Glutamatergic neuron (in vitro differentiated cells): ENCODE data around the gene HOMEZ. TPM values are rescaled to one million over a fixed set of nuclear protein-coding genes. Genes with fewer than 3 reads are reported as not detected.

Source experiments
- DNase-seq: peaks from one replicate; pipeline ENCODE4 v3.0.0; 2022
- H3K27ac Mint-ChIP-seq: one replicate; pipeline ENCODE4 v1.8.0; 2020; ENCODE audit warnings: mild to moderate bottlenecking, mixed read lengths, inconsistent platforms; ENCODE audit not compliant: unreplicated experiment
- H3K27me3 Mint-ChIP-seq: one replicate; pipeline ENCODE4 v1.8.0; 2020; ENCODE audit warnings: mild to moderate bottlenecking, moderate library complexity, mixed read lengths, inconsistent platforms; ENCODE audit not compliant: unreplicated experiment
- H3K36me3 Mint-ChIP-seq: one replicate; pipeline ENCODE4 v1.8.0; 2020; ENCODE audit warnings: mild to moderate bottlenecking, mixed read lengths, inconsistent platforms; ENCODE audit not compliant: unreplicated experiment
- H3K4me1 Mint-ChIP-seq: one replicate; pipeline ENCODE4 v1.8.0; 2020; ENCODE audit warnings: mild to moderate bottlenecking, low read depth, mixed read lengths, inconsistent platforms; ENCODE audit not compliant: unreplicated experiment
- H3K4me3 Mint-ChIP-seq: one replicate; pipeline ENCODE4 v1.8.0; 2020; ENCODE audit warnings: mild to moderate bottlenecking, mixed read lengths, inconsistent platforms; ENCODE audit not compliant: unreplicated experiment
- H3K9me3 Mint-ChIP-seq: one replicate; pipeline ENCODE4 v1.8.0; 2020; ENCODE audit warnings: mild to moderate bottlenecking, moderate library complexity, mixed read lengths, inconsistent platforms; ENCODE audit not compliant: unreplicated experiment
- CTCF ChIP-seq: fragments of 200-600 bp; sonication (generic); IDR thresholded peaks from one replicate; pipeline ENCODE4 v1.5.0; 2021; ENCODE audit not compliant: partially characterized antibody, unreplicated experiment
- total RNA-seq: library from RNA; stranded (reverse); fragmentation: NEBNext Ultra II Directional; extraction: Animal tissue kit (Norgen Biotek cat#: 25700); gene quantifications from one replicate; pipeline ENCODE4 v1.2.1, GENCODE V29; 2021; ENCODE audit not compliant: unreplicated experiment

The HOMEZ gene
- total RNA-seq, 1 donor from 2014 or later: 12.2 TPM

GRCh38 chr14:23324993-23325392, 39.1 kb upstream of the HOMEZ start:
- no peak for DNase-seq
- Mint-ChIP-seq H3K27ac (peak overlapping the region; percentile 26), H3K36me3 (no peaks in the 10 kb centered on the region), H3K4me3 (no peak overlapping the region), H3K9me3 (peaks cover 14% of the 10 kb centered on the region), H3K27me3 (peaks cover 14% of the 10 kb centered on the region), H3K4me1 (peaks cover 15% of the 10 kb centered on the region)
- no peak for TF ChIP-seq CTCF

GRCh38 chr14:23324455-23324846, 38.5 kb upstream of the HOMEZ start:
- DNase-seq: no peak
- Mint-ChIP-seq H3K4me3 (no peak overlapping the region), H3K36me3 (no peaks in the 10 kb centered on the region), H3K4me1 (peaks cover 20% of the 10 kb centered on the region), H3K9me3 (peaks cover 16% of the 10 kb centered on the region), H3K27ac (no peak overlapping the region), H3K27me3 (peaks cover 16% of the 10 kb centered on the region)
- TF ChIP-seq CTCF: no peak

- Mint-ChIP-seq H3K4me3 (no peak overlapping the region), H3K27ac (no peak overlapping the region), H3K9me3 (peaks cover 16% of the 10 kb centered on the region), H3K36me3 (no peaks in the 10 kb centered on the region), H3K4me1 (peaks cover 20% of the 10 kb centered on the region), H3K27me3 (peaks cover 16% of the 10 kb centered on the region)
- DNase-seq: no peak
- TF ChIP-seq CTCF: no peak
Observed at GRCh38 chr14:23323838-23324454, 38.0 kb upstream of the HOMEZ start.

GRCh38 chr14:23322568-23323517, 36.9 kb upstream of the HOMEZ start:
- Mint-ChIP-seq H3K4me3 (peak overlapping the region; percentile 94), H3K36me3 (no peaks in the 10 kb centered on the region), H3K27me3 (peaks cover 14% of the 10 kb centered on the region), H3K27ac (peak overlapping the region; percentile 98), H3K9me3 (peaks cover 16% of the 10 kb centered on the region), H3K4me1 (peaks cover 20% of the 10 kb centered on the region)
- no peak for TF ChIP-seq CTCF
- DNase-seq: no peak
